NCI-H748 treated with DMSO at 0.1 percent for 48 hours (cell line): ENCODE measurements around the gene ZNF616.

Experiments used
- DNase-seq: peaks from one replicate; lab custom pipeline; 2025; lab: John Stamatoyannopoulos, UW

ZNF616 gene

DNA sequence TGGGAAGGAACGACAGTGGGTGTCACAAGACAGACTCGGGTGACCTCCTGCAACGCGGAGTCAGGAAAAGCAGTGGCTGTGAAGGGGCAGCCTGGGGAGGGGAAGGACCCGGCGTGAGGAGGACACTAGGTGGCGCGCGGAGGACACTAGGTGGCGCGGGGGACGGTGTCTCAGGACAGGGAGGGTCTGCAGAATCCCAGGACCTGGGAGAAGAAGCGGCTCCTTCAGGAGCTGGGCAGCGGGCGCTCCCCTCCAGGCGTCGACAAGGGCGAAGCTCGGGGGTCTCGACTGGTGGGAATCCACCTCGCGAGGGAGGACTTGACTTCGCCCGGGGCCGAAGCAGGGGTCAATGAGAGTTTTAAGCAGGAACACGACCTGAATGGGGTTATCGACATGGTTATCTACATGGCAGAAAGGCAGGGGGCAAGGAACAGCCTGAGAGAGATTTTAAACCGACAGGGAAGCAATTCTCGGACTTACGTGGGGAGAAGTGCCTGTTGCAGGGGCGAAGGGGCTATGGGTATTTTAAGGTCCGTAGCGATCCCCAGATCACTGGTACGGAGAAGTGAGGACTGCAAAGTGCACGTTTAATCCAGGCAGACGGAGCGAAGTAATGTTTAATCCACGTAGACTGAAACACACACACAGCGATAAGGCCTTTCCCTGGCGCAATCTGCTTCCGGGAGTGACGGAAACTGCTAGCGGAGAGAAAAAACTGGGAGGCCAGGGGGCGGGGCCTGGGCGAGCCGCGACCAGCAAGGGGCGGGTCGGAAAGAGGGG lies at the start of gene ZNF616:
TSS of gene ZNF616 (minus strand) at position 687 of the 780 bp plus-strand sequence. CDS start 9,426 bp downstream, outside the sequence.
- DNase-seq = peak; percentile 93

DNA sequence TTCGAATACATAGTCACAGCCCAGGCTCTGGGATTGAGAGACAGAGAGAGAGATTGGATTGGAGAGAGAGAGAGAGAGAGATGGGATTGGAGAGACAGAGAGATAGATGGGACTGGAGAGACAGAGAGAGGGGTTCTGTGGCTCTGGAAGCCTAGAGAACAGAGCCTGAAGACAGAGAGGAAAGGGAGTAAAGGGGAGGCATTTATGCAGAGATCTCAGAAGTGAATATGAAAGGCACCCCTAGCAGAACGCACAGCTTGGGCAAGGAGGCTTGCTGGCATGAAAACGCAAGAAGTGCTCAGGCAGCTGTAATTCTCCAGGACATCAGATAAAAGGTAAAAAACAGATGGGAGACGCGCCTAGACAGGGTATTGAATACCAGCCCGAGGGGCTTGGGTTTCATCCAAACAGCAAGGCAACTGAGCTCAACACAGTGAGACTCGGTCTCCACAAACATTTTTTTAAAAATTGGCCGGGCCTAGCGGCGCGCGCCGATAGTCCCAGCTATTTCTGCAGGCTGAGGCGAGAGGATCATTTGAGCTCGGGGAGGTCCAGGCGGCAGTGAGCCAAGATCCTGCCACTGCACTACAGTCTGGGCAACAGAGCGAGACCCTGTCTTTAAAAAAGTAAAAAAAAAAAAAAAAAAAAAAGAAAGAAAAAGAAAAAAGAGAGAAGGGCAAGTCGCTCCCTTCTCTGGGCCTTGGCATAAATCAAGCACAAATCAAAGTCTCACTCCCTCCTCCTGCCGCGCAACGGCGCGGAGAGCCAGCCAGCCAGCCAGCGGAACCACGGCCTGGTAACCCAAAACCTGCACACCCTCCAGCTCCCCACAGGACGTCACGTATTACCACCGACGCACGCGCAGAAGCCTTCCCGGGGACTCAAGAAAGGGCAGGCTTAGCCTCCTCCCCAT lies 49.3 kb upstream of the ZNF616 start:
- no peak for DNase-seq

DNA sequence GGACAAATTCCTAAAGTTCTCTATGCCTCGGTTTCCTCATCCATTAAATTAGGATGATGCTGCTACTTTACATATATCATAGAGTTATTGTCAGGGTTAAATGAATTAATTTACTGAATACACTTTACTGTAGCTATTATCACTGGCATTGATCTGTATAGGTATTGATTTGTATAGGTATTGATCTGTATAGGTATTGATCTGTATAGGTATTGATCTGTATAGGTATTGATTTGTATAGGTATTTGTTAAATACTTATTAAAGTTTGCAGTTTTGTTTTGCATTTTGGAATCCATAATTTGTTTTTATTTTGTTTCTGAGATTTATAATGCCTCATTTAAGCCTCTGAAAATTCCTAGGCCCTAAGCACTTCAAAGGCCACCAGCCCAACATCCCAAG lies 47.7 kb upstream of the ZNF616 start:
- no peak for DNase-seq

DNA sequence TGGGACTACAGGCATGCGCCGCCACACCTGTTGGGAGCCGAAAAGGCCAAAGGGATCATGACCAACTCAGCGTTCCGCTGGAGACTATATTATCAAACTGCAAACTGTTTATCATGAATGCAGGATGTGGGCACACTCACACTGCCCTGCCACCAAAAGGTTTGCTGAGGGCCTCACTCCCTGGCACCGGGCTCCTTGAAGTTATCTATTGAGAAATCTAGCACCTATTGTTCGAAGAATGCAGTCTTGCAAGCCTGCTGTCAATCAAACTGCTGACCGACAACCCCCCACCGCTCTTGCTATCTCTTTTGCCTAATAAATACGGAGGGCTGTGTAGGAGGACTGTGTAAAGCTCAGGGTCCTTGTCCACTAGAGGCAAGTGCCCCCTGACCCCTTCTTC lies 36.8 kb upstream of the ZNF616 start:
- DNase-seq = no peak

DNA sequence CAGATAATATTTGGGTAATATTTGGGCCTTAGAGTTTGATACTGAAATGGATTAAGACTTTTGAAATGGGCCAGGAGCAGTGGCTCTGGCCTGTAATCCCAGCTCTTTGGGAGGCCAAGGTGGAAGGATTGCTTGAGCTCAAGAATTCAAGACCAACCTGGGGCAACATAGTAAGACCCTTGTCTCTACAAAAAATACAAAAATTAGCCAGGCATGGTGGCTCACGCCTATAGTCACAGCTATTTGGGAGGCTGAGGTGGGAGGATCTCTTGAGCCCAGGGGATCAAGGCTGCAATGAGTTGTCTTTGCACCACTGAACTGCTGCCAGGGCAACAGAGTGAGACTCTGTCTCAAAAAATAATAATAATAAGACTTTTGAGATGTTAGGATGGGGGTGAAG lies 32.6 kb upstream of the ZNF616 start:
- no peak for DNase-seq

DNA sequence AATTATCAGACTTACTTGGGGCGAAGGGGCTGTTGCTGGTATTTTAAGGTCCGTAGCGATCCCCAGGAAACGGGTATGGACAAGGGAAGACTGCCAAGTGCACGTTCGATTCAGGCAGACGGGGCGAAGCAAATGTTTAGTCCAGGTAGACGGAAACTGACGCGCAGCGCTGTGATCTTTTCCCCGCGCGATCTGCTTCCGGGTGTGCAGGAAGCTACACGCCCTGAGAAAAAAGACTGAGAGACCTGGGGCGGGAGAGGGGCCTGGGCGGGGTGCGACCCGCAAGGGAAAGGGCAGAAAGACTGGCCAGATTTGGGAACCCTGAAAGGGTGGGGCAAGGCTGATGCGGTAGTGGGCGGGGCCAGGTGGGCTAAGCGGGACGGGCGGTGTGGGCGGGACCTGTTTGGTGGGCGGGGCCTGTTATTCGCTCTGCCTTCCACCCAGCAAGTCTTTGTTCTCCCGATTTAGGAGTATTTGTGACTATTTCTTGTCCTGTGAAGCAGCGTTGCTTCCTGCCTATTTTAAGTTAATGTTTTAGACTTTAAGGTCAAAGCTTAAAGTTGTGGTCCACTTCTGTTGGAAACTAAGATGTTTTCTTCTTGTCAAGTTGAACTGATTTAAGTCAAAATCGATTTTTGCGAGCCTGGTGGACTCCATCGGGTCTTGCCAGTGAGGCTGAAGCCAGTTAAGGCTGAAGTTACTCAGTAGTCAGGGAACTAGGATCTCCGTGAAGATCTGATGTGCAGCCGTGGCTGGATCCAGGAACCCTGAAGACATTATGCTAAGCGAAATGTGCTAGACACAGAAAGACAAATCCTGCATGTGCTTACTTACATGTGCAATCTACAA lies 31.8 kb upstream of the ZNF616 start, which contains the start of gene ZNF836:
TSS of gene ZNF836 (minus strand) at position 301 of the 849 bp plus-strand sequence. CDS start 3,549 bp downstream, outside the sequence.
- peak; percentile 73 for DNase-seq

DNA sequence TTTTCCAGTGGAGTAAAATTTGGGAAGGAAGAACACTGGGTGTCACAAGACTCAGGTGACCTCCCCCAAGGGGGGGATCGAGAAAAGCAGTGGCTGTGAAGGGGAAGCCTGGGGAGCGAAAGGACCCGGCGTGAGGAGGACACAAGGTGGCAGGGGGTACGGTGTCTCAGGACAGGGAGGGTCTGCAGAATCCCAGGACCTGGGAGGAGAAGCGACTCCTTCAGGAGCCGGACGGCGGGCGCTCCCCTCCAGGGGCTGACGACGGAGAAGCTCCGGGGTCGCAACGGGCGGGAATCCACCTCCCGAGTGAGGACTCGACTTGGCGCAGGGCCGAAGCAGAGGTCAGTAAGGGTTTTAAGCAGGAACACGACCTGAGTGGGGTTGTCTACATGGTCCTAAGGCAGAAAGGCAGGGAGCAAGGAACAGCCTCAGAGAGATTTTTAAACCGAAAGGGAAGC lies 31.2 kb upstream of the ZNF616 start:
- DNase-seq = no peak

DNA sequence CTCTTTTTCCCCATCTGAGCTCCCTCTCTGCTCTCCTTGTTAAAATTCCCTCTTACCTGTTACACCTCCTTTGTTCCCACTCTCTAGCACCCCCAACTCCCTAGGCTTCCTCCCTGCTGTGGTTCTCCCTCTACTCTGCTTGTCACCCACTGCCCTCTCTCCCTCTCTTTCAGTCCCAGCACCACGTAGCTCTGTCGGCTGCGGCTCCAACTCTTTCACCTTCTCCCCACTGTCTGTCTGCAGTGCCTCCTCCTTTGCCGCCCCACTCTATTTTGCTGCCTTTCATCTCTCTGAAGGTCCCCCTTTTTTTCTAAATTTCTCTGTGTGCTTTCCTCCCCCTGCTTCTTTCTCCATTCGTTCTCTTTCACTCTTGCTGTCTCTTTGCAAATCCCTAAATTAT lies 30.6 kb upstream of the ZNF616 start:
- DNase-seq = no peak

DNA sequence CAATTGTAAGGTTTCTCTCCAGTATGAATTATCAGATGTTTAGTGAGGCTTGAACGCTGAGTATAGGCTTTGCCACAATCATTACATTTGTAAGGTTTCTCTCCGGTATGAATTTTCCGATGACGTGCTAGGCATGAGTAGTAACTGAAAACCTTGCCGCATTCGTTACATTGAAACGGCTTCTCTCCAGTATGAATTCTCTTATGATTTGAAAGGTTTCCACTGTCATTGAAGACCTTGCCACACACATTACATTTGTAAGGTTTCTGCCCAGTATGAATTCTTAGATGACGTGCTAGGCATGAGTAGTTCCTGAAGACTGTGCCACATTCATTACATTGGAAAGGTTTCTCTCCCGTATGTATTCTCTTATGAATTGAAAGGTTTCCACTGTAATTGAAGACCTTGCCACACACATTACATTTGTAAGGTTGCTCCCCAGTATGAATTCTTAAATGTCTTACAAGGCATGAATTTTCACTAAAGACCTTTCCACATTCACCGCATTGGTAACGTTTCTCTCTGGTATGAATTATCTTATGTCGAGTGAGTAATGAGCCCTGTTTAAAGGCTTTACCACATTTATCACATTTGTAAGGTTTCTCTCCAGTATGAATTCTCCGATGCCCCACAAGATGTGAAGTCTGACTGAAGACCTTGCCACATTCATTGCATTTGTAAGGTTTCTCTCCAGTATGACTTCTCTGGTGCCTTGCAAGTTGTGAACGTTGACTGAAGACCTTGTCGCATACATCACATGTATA lies 16.0 kb upstream of the ZNF616 start:
- no peak for DNase-seq

DNA sequence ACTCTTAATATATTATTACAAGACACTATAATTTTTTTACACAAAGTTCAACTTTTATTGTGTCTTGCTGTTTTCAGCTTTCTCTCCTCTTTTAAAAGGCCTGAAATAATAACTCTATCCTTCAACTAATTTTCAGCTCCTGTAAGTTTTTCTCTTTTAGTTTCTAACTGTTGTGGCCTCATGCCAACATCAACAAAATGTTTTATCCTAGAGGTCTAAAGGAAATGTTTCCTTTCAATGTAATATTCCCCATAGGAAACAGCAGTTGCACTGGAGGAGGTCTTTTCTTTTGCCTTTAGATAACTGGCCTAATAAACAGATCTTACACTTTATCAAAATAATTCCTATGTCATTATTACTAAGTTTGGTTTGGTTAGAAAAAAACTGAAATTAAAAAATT lies 8.5 kb upstream of the ZNF616 start:
- no peak for DNase-seq

DNA sequence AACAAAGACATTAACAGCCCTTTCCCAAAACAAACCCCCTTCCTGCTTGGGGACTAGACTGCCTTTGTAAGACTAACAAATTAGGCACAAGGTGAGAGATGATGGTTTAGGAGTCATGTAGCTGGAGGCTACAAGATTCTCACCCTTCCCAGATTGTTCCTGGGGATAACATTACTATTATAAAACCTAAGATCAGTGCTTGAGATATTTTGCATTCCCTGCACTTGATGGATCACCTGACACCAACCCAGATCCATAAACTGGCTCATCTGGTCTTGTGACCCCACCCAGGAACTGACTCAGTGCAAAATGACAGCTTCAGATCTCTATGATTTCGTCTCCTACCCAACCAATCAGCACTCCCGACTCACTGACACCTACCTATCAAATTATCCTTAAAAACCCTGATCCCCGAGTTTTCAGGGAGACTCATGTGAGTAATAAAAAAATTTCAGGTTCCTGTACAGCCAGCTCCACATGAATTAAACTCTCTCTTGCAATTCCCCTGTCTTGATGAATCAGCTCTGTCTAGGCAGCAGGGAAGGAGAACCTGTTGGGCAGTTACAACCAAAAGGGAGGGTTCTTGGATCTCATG lies 2.4 kb upstream of the ZNF616 start:
- DNase-seq = no peak

DNA sequence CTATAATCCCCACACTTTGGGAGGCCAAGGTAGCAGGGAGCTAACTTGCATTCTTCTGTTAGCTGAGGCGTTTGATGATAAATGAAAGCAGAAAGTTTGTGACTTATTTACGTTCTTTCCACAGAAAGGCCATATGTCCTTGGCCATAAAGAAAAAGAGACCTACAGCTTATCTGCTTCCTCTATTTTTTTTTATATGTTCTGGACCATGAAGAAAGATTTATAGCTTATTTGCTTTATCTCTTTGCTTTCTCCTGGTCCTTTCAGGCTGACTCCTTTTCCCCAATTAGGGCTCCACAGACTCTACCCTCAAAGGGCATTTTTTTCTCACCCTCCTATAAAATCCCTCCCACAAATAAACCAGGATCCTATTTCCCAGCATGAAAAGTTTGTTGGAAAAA lies 1.5 kb upstream of the ZNF616 start:
- no peak for DNase-seq

DNA sequence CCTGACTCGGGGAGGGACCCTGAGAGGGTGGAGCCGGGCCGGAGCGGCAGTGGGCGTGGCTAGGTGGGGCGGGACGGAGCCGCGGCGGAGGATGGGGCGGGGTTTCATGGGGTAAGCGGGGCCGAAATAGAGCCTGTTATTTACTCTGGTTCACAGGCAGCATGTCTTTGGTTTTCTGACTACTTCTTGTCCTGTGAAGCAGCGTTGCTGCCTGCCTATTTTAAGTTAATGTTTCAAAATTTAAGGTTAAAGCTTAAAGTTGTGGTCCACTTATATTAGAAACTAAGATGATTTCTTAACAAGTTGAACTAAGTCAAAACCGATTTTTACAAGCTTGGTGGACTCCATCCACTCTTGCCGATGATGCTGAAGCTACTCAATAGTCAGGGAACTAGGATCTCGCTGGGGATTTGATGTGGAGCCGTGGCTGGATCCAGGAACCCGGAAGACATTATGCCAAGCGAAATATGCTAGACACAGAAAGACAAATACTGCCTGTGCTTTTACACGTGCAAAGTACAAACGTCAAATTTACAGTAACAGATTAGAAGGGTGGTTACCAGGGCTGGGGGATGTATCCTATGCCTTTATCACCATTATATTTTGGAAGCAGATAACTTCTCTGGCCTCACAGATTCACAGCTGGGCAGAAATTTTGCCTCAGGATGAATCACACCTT lies 433 bp upstream of the ZNF616 start:
- DNase-seq = peak; percentile 80

DNA sequence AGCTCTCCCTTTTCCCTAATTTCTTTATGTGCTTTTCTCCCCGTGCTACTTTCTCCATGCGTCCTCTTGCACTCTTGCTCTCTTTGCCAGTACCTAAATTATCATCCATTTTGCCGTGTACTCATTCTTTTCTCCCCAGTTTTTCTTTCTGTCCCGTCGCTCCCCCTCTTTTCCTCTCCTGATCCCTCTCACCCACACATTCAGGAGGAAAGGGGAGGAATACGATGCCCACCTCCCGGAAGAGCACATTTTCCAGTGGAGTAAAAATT lies 821 bp downstream of the ZNF616 start:
- DNase-seq = no peak

DNA sequence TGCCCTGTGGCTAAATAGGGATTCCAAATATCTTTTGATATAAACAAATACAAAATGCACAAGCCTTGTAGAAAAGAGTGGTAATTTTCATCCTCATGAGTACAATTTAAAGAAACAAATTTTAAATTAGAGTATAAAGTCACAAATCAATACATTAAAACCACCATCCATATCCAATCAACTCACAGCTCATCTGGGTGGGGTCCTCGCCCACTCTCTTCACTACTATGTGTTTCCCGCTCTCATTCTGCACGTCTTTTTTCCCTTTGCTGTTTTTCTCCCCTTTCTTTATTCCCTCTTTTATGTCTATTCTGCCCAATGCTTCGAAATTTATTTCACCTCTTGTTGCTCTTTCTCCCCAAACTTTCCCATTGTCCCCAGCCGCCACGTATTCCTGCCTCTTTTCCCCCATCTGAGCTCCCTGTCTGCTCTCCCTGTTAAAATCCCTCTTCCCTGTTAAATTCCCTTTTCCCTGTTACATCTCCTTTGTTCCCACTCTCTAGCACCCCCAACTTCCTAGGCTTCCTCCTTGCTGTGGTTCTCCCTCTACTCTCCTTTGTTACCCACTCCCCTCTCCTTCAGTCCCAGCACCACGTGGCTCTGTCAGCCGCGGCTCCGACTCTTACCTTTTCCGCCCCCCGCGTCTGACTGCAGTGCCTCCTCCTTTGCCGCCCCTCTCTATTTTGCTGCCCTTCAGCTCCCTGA lies 1.3 kb downstream of the ZNF616 start:
- peak; percentile 47 for DNase-seq

DNA sequence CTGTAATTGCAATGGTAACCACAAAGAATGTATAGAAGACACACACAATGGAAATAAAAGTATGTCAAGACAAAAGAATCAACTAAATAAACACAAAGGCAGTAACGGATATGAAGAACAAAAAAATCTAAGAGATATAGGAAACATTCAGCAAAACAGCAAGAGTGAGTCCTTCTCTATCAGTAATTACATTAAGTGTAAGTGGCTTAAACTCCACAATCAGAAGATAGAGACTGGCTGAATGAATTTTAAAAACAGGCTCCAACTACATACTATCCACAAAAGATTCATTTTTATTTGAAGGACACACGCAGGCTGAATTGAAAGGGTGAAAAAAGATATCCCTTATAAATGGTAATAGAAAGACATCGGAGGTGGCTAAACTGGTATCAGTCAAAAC lies 19.5 kb downstream of the ZNF616 start:
- DNase-seq = no peak

DNA sequence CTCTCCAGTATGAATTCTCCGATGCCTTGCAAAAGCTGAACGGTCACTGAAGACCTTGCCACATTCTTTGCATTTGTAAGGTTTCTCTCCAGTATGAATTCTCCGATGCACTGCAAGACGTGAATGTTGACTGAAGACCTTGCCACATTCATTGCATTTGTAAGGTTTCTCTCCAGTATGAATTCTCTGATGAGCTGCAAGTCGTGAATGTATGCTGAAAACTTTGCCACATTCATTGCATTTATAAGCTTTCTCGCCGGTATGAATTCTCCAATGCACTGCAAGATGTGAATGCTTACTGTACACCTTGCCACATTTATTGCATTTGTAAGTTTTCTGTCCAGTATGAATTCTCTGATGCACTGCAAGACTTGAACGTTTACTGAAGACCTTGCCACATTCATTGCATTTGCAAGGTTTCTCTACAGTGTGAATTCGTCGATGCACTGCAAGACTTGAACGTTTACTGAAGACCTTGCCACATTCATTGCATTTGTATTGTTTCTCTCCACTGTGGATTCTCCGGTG lies 24.1 kb downstream of the ZNF616 start:
- DNase-seq = no peak

DNA sequence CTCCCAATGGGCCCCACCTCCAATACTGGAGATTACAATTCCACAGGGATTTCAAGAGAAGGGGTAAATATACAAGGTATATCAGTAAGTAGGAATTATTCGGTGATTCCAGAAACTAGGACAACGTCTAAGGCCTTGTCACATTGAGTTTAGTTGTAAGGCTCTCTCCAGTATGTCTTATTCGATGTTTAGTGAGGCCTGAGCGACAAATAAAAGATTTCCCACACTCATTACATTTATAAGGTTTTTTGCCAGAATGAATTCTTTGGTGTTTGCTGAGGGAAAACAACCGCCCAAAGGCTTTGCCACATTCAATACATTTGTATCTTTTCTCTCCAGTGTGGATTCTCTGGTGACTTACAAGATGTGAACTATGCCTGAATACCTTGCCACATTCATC lies 25.0 kb downstream of the ZNF616 start:
- DNase-seq = no peak

DNA sequence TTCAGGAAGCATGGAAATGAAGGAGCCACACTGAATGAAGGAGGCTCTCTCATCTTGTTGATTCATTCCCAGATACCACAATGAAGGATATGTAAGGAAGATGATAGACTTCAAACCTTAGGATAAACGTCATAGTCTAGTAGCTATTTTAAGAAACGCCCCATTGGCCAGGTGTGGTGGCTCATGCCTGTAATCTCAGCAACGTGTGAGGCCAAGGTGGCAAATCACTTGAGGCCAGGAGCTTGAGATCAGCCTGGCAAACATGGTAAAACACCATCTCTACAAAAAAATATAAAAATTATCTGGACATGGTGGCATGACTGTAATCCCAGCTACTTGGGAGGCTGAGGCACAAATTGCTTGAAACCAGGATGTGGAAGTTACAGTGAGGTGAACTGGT lies 27.1 kb downstream of the ZNF616 start:
- no peak for DNase-seq

DNA sequence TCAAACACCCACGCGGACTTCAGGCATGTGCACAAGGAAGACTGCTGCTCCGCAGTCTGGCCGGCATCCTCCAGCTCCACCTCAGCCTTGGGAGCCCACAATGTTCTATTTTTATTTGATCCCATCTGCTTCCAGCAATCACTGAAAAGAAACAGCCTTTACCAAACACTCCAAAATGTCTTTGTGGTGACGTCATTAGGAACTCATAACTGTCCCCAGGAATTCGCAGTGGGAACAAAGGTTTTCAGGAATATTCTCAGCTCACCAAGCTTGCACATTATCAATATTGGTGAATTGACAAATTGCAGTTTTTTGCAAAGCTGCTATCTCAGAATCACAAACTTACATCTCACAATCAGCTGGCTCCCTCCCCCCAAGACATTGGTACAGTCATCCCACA lies 29.0 kb downstream of the ZNF616 start:
- DNase-seq = no peak
